Activated CD4-positive, alpha-beta memory T cell treated with anti-CD3 and anti-CD28 coated beads, Interleukin-2, amount 10 ng/mL, durations not matched to agents 7 days and 5 days (primary cell): Measurements from ENCODE around the gene TTC3. TPM values are rescaled to one million over a fixed set of nuclear protein-coding genes. Genes with fewer than 3 reads are reported as not detected.

Experiments used
- CTCF ChIA-PET: fragments of 350-600 bp; sonication (Branson Sonifier 250); formaldehyde crosslinking; loops from one replicate; lab custom pipeline; 2021; ENCODE audit warnings: antibody characterized with exemption, inconsistent platforms; lab: Charles Lee
- POLR2A ChIA-PET: fragments of 350-600 bp; sonication (Branson Sonifier 250); formaldehyde crosslinking; loops from one replicate; lab custom pipeline; 2021; ENCODE audit warnings: antibody characterized with exemption; lab: Charles Lee
- DNase-seq: peaks from one replicate; pipeline ENCODE4 v3.0.0-alpha.2; 2020
- H3K27ac Mint-ChIP-seq: one replicate; pipeline ENCODE4 v1.8.0; 2021; ENCODE audit warnings: mild to moderate bottlenecking, mixed read lengths
- H3K27me3 Mint-ChIP-seq: one replicate; pipeline ENCODE4 v1.8.0; 2021; ENCODE audit warnings: mixed read lengths
- H3K36me3 Mint-ChIP-seq: one replicate; pipeline ENCODE4 v1.8.0; 2021; ENCODE audit warnings: low read depth, mixed read lengths
- H3K4me1 Mint-ChIP-seq: one replicate; pipeline ENCODE4 v1.8.0; 2021; ENCODE audit warnings: mixed read lengths
- H3K4me3 Mint-ChIP-seq: one replicate; pipeline ENCODE4 v1.8.0; 2021; ENCODE audit warnings: mild to moderate bottlenecking, mixed read lengths
- H3K9me3 Mint-ChIP-seq: one replicate; pipeline ENCODE4 v1.8.0; 2021; ENCODE audit warnings: mixed read lengths
- total RNA-seq, 2 experiments: library from RNA; stranded (reverse); gene quantifications; one replicate each; pipeline ENCODE4 v1.2.3, GENCODE V29; 2021

The TTC3 gene
- total RNA-seq, 2 experiments from 2014 or later: 43.9 to 44.5 TPM

- Mint-ChIP-seq H3K9me3 (no peaks in the 10 kb centered on the region), H3K4me1 (peaks cover 11% of the 10 kb centered on the region), H3K36me3 (peaks cover 35% of the 10 kb centered on the region), H3K27ac (no peak overlapping the region), H3K27me3 (no peaks in the 10 kb centered on the region), H3K4me3 (no peak overlapping the region)
- DNase-seq: no peak
- ChIA-PET CTCF (no interaction called here), POLR2A (no interaction called here)
Observed at GRCh38 chr21:37181059-37181458, 108.0 kb downstream of the TTC3 start.

- Mint-ChIP-seq H3K9me3 (no peaks in the 10 kb centered on the region), H3K27me3 (no peaks in the 10 kb centered on the region), H3K4me1 (peaks cover 17% of the 10 kb centered on the region), H3K27ac (no peak overlapping the region), H3K4me3 (no peak overlapping the region), H3K36me3 (peaks cover 36% of the 10 kb centered on the region)
- no peak for DNase-seq
- ChIA-PET POLR2A (no interaction called here), CTCF (no interaction called here)
Observed at GRCh38 chr21:37182222-37182621, 109.2 kb downstream of the TTC3 start.

- Mint-ChIP-seq H3K27me3 (no peaks in the 10 kb centered on the region), H3K4me1 (peaks cover 21% of the 10 kb centered on the region), H3K27ac (no peak overlapping the region), H3K4me3 (no peak overlapping the region), H3K9me3 (no peaks in the 10 kb centered on the region), H3K36me3 (peaks cover 39% of the 10 kb centered on the region)
- no peak for DNase-seq
- ChIA-PET CTCF (interaction anchor here (1.1 kb wide), 1 partner anchor 16 kb away, joined by 4 read pairs; no protein-coding TSS in a partner anchor), POLR2A (no interaction called here)
Observed at GRCh38 chr21:37183749-37184148, 110.7 kb downstream of the TTC3 start.

- Mint-ChIP-seq H3K27ac (no peak overlapping the region), H3K9me3 (no peaks in the 10 kb centered on the region), H3K27me3 (no peaks in the 10 kb centered on the region), H3K36me3 (peaks cover 34% of the 10 kb centered on the region), H3K4me1 (peaks cover 21% of the 10 kb centered on the region), H3K4me3 (no peak overlapping the region)
- no peak for DNase-seq
- ChIA-PET POLR2A (no interaction called here), CTCF (interaction anchor here (1.6 kb wide), 1 partner anchor 18 kb away, joined by 3 read pairs; no protein-coding TSS in a partner anchor)
Observed at GRCh38 chr21:37184784-37185593, 111.9 kb downstream of the TTC3 start.

GRCh38 chr21:37186983-37187382, 113.9 kb downstream of the TTC3 start:
- Mint-ChIP-seq H3K4me1 (peaks cover 24% of the 10 kb centered on the region), H3K36me3 (peaks cover 40% of the 10 kb centered on the region), H3K4me3 (no peak overlapping the region), H3K9me3 (no peaks in the 10 kb centered on the region), H3K27ac (peak overlapping the region; percentile 50), H3K27me3 (no peaks in the 10 kb centered on the region)
- POLR2A ChIA-PET: no interaction called here
- DNase-seq: no peak
- CTCF ChIA-PET: no interaction called here

- peaks cover 24% of the 10 kb centered on the region for H3K4me1 Mint-ChIP-seq
- no peaks in the 10 kb centered on the region for H3K27me3 Mint-ChIP-seq
- H3K4me3 Mint-ChIP-seq: no peak overlapping the region
- H3K27ac Mint-ChIP-seq: no peak overlapping the region
- no peaks in the 10 kb centered on the region for H3K9me3 Mint-ChIP-seq
- ChIA-PET POLR2A (no interaction called here), CTCF (no interaction called here)
- peaks cover 42% of the 10 kb centered on the region for H3K36me3 Mint-ChIP-seq
- no peak for DNase-seq
Observed at GRCh38 chr21:37188825-37189224, 115.8 kb downstream of the TTC3 start.

- ChIA-PET POLR2A (no interaction called here), CTCF (no interaction called here)
- Mint-ChIP-seq H3K36me3 (peaks cover 48% of the 10 kb centered on the region), H3K9me3 (no peaks in the 10 kb centered on the region), H3K4me3 (no peak overlapping the region), H3K4me1 (peaks cover 12% of the 10 kb centered on the region), H3K27me3 (no peaks in the 10 kb centered on the region), H3K27ac (no peak overlapping the region)
- DNase-seq: no peak
Observed at GRCh38 chr21:37192019-37192418, 119.0 kb downstream of the TTC3 start.

GRCh38 chr21:37193006-37193405, 120.0 kb downstream of the TTC3 start:
- Mint-ChIP-seq H3K4me3 (no peak overlapping the region), H3K36me3 (peaks cover 46% of the 10 kb centered on the region), H3K27me3 (no peaks in the 10 kb centered on the region), H3K4me1 (peaks cover 7% of the 10 kb centered on the region), H3K9me3 (no peaks in the 10 kb centered on the region), H3K27ac (no peak overlapping the region)
- no peak for DNase-seq
- ChIA-PET CTCF (no interaction called here), POLR2A (no interaction called here)

GRCh38 chr21:37193676-37194075, 120.6 kb downstream of the TTC3 start:
- peaks cover 45% of the 10 kb centered on the region for H3K36me3 Mint-ChIP-seq
- no peak overlapping the region for H3K27ac Mint-ChIP-seq

GRCh38 chr21:37195059-37195458, 122.0 kb downstream of the TTC3 start:
- DNase-seq: no peak
- POLR2A ChIA-PET: interaction anchor here (0.6 kb wide), 1 partner anchor 12 kb away, joined by 3 read pairs; no protein-coding TSS in a partner anchor
- Mint-ChIP-seq H3K4me3 (no peak overlapping the region), H3K27me3 (no peaks in the 10 kb centered on the region), H3K27ac (no peak overlapping the region), H3K36me3 (peaks cover 41% of the 10 kb centered on the region), H3K4me1 (peaks cover 7% of the 10 kb centered on the region), H3K9me3 (no peaks in the 10 kb centered on the region)
- CTCF ChIA-PET: interaction anchor here (1.1 kb wide), 1 partner anchor 268 kb away, joined by 3 read pairs; no protein-coding TSS in a partner anchor

More at GRCh38 chr21:37193676-37194075, 120.6 kb downstream of the TTC3 start:
- CTCF ChIA-PET: no interaction called here
- no peak overlapping the region for H3K4me3 Mint-ChIP-seq
- no peaks in the 10 kb centered on the region for H3K9me3 Mint-ChIP-seq
- no peaks in the 10 kb centered on the region for H3K27me3 Mint-ChIP-seq
- no peak for DNase-seq
- H3K4me1 Mint-ChIP-seq: peaks cover 7% of the 10 kb centered on the region
- POLR2A ChIA-PET: no interaction called here

GRCh38 chr21:37195610-37196009, 122.6 kb downstream of the TTC3 start:
- H3K27ac Mint-ChIP-seq: no peak overlapping the region
- H3K4me1 Mint-ChIP-seq: peaks cover 7% of the 10 kb centered on the region
- peaks cover 37% of the 10 kb centered on the region for H3K36me3 Mint-ChIP-seq
- POLR2A ChIA-PET: no interaction called here
- H3K4me3 Mint-ChIP-seq: no peak overlapping the region
- CTCF ChIA-PET: interaction anchor here (1.1 kb wide), 1 partner anchor 268 kb away, joined by 3 read pairs; no protein-coding TSS in a partner anchor
- no peaks in the 10 kb centered on the region for H3K27me3 Mint-ChIP-seq
- no peak for DNase-seq
- H3K9me3 Mint-ChIP-seq: no peaks in the 10 kb centered on the region

- peaks cover 40% of the 10 kb centered on the region for H3K36me3 Mint-ChIP-seq
- H3K4me3 Mint-ChIP-seq: no peak overlapping the region
Observed at GRCh38 chr21:37196847-37197246, 123.8 kb downstream of the TTC3 start.

GRCh38 chr21:37197746-37198145, 124.7 kb downstream of the TTC3 start:
- Mint-ChIP-seq H3K4me1 (peaks cover 2% of the 10 kb centered on the region), H3K4me3 (no peak overlapping the region), H3K9me3 (no peaks in the 10 kb centered on the region), H3K36me3 (peaks cover 42% of the 10 kb centered on the region), H3K27me3 (no peaks in the 10 kb centered on the region), H3K27ac (no peak overlapping the region)
- ChIA-PET POLR2A (no interaction called here), CTCF (no interaction called here)
- DNase-seq: no peak

More at GRCh38 chr21:37196847-37197246, 123.8 kb downstream of the TTC3 start:
- ChIA-PET POLR2A (no interaction called here), CTCF (no interaction called here)
- Mint-ChIP-seq H3K27me3 (no peaks in the 10 kb centered on the region), H3K9me3 (no peaks in the 10 kb centered on the region), H3K27ac (no peak overlapping the region), H3K4me1 (peaks cover 5% of the 10 kb centered on the region)
- no peak for DNase-seq
